Stimulated activated CD4-positive, alpha-beta T cell treated with anti-CD3 and anti-CD28 coated beads, Interleukin-1b, Interleukin-23, amount 100 ng/mL, for 24 hours (primary cell): ENCODE data around the gene ZNRF2.
"Not testable (repeated sequence)": the region's sequence is repeated elsewhere in the genome, so short reads cannot be mapped to it uniquely, and the experiment has no call there.

Experiments
- DNase-seq, 4 experiments: peaks; one replicate each; pipeline ENCODE4 v3.0.0-alpha.2; 2020; ENCODE audit warnings: low read depth in 4 of 4, low spot score in 1 of 4

ZNRF2 gene

GRCh38 chr7:30260246-30260768, 24.1 kb upstream of the ZNRF2 start:
- no peak for DNase-seq

- no peak for DNase-seq
These were observed 21.2 kb upstream of the ZNRF2 start for GRCh38 chr7:30263090-30263710.

- DNase-seq = no peak
These were observed 20.3 kb upstream of the ZNRF2 start for GRCh38 chr7:30264052-30264451.

GRCh38 chr7:30265189-30265588, 19.2 kb upstream of the ZNRF2 start:
- not testable (repeated sequence) for DNase-seq

GRCh38 chr7:30266686-30267085, 17.7 kb upstream of the ZNRF2 start:
- DNase-seq = no peak

- no peak for DNase-seq
These were observed 15.8 kb upstream of the ZNRF2 start for GRCh38 chr7:30268586-30268985.

- DNase-seq = no peak
These were observed 14.9 kb upstream of the ZNRF2 start for GRCh38 chr7:30269490-30269889.

GRCh38 chr7:30270921-30271320, 13.5 kb upstream of the ZNRF2 start:
- no peak for DNase-seq

GRCh38 chr7:30272126-30272525, 12.3 kb upstream of the ZNRF2 start:
- DNase-seq = no peak

GRCh38 chr7:30273552-30273951, 10.8 kb upstream of the ZNRF2 start:
- no peak for DNase-seq

- DNase-seq = no peak
These were observed 9.8 kb upstream of the ZNRF2 start for GRCh38 chr7:30274641-30275040.

GRCh38 chr7:30276203-30276900, 8.0 kb upstream of the ZNRF2 start:
- DNase-seq = peak in 2 of 4 experiments; percentile 4 to 10

- DNase-seq = no peak
These were observed 6.0 kb upstream of the ZNRF2 start for GRCh38 chr7:30278376-30278775.

GRCh38 chr7:30278849-30279652, 5.3 kb upstream of the ZNRF2 start:
- DNase-seq = no peak

- DNase-seq = no peak
These were observed 4.8 kb upstream of the ZNRF2 start for GRCh38 chr7:30279653-30279904.

GRCh38 chr7:30280631-30281030, 3.8 kb upstream of the ZNRF2 start:
- no peak for DNase-seq

GRCh38 chr7:30281263-30281662, 3.1 kb upstream of the ZNRF2 start:
- no peak for DNase-seq

GRCh38 chr7:30281791-30282190, 2.6 kb upstream of the ZNRF2 start:
- no peak for DNase-seq

GRCh38 chr7:30282735-30283134, 1.7 kb upstream of the ZNRF2 start:
- no peak for DNase-seq

GRCh38 chr7:30285067-30285535, 704 bp downstream of the ZNRF2 start:
- DNase-seq = peak; percentile 1 to 25 (median 12)

- peak; percentile 12 to 37 (median 24) for DNase-seq
These were observed 1.3 kb downstream of the ZNRF2 start for GRCh38 chr7:30285536-30286284.
